LNCAP (cell line): ENCODE results near the gene REN.

Experiments used
- CTCF ChIP-seq: fragments of 450-650 bp; IDR thresholded peaks from 2 replicates; pipeline ENCODE4 v1.5.1; 2017; ENCODE audit warnings: mild to moderate bottlenecking

Gene REN

GRCh38 chr1:204126956-204127355, 39.2 kb downstream of the REN start:
- no peak for TF ChIP-seq CTCF

DNA sequence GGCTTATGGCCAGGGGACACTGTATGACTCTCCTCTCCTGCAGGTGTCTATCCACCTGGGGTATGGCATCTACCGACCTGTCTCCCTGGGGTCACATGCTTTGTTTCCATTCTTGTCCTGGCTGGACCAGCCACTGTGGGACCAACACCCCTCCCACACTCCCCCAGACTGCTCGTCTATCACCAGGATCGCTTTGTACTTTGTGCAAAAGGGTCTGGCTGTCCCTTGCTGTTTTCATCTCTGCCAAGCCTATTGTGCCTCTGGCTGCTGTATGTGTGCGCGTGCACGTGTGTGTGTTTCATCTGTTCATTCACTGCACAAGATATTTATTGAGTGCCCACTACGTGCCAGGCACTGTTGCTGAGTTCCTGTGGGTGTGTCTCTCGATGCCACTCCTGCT, 39.8 kb downstream of the REN start:
- TF ChIP-seq CTCF: no peak

DNA sequence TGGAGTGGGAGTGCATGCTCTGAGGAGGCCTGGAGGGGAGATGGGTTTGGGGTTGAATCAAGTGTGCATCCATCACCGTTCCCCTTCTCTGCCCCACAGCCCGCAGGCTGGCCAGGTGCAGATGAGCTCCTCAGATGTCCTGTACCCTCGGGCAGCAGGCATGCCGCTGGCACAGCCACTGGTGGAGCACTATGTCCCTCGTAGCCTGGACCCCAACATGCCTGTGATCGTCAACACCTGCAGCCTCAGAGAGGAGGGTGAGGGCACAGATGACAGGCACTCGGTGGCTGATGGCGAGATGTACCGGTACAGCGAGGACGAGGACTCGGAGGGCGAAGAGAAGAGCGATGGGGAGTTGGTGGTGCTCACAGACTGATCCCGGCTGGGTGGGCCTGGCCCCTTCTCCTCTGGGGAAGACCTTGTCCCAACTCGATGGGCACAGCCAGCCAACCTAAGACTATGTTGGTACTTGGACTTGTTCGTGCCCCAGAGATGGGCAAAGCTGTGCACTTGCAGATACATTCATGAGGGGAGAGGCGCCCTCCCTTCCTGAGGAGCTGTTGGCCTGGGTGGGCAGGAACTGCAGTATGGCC, 40.3 kb downstream of the REN start:
- no peak for TF ChIP-seq CTCF

GRCh38 chr1:204124639-204125038, 41.5 kb downstream of the REN start:
- no peak for TF ChIP-seq CTCF

GRCh38 chr1:204123376-204123775, 42.8 kb downstream of the REN start:
- TF ChIP-seq CTCF: peak; percentile 63

GRCh38 chr1:204121840-204122555, 44.1 kb downstream of the REN start:
- TF ChIP-seq CTCF: no peak

DNA sequence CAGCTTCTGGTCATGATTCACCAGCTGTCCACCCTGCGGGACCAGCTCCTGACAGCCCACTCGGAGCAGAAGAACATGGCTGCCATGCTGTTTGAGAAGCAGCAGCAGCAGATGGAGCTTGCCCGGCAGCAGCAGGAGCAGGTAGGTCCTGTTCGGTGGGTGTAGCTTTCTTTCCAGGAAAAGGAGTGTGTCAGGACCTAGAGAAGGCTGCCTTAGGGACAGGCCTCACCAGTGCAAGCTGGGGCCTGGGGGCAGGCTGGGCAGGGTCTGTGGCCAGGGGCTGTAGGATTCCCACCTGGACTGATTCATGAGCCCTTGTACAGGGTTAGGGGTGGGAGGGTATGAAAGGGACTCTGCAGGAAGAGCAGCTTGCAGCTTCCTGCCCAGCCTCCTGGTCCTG, 49.6 kb downstream of the REN start:
- no peak for TF ChIP-seq CTCF

GRCh38 chr1:204115116-204115515, 51.0 kb downstream of the REN start:
- no peak for TF ChIP-seq CTCF
